ENCODE results near the gene EMID1. TPM values are rescaled to one million over a fixed set of nuclear protein-coding genes. Genes with fewer than 3 reads are reported as not detected.
A peak's percentile ranks its signal among the peaks of the same experiment; 100 is the strongest.

Gene EMID1
- total and polyA plus RNA-seq, 7 donors, result 0.13 to 1.3 (median 0.58) TPM

DNA sequence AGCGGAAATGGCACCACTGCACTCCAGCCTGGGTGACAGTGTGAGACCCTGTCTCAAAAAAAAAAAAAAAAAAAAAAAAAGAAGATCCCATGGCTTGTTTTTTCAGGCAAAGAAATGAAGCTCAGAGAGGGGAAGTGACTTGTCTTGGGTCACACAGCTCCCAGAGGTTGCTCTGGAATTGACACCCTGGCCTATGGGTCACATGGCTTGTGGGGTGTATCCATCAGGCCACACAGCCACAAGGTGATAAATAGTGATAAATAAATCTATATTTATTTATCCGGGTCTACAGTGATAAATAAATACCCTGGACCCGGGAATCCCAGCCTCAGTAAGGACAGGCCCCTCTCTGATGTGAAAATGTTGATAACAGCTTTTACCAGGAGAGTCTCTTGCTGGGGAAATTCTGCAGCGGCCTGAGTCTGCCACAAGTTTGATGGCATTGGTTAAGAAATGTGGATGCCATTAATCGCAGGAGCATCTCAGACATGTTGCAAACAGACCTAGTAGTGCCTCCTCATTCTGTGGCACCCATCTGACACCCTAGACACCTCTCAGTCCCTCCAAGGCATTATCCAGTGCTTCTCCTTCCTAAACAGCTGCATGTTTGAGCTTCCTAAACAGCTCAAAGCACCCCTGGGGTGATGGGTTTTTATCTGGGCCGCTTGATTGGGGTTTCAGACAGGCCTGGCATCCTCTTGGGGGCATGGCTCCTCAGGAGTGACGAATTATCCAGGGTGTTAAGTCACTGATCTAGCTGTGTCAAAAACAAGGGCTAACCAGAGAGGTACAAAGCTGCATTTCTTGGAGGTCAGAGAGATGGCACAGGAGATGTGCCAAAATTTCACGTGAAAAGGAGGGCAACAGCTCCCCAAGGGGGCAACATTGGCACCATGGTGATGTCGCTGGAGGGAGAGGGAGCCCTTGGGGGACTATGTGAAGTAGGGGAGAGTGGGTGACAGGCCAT lies 1.9 kb upstream of the EMID1 start:
- intact Hi-C loops (cut with DNase I), result no loop called here
- no peaks in the 10 kb centered on the region for H3K4me1 ChIP-seq
- no peaks in the 10 kb centered on the region for H3K9me3 ChIP-seq
- TF ChIP-seq, protein P1, sequence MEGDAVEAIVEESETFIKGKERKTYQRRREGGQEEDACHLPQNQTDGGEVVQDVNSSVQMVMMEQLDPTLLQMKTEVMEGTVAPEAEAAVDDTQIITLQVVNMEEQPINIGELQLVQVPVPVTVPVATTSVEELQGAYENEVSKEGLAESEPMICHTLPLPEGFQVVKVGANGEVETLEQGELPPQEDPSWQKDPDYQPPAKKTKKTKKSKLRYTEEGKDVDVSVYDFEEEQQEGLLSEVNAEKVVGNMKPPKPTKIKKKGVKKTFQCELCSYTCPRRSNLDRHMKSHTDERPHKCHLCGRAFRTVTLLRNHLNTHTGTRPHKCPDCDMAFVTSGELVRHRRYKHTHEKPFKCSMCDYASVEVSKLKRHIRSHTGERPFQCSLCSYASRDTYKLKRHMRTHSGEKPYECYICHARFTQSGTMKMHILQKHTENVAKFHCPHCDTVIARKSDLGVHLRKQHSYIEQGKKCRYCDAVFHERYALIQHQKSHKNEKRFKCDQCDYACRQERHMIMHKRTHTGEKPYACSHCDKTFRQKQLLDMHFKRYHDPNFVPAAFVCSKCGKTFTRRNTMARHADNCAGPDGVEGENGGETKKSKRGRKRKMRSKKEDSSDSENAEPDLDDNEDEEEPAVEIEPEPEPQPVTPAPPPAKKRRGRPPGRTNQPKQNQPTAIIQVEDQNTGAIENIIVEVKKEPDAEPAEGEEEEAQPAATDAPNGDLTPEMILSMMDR (IDR thresholded peaks at IDR 0.05), result no peak
- peaks cover 0 to 16% (median 9%) of the 10 kb centered on the region in 3 donors for H3K27me3 ChIP-seq (ENCODE audit: insufficient read depth in 3 of 3, low read length in 2 of 3)
- WGBS, 3 donors, result 75 to 80% (median 79%) methylated on average over 9 of the region's 9 CpGs
- H3K27ac ChIP-seq, result no peak overlapping the region
- no peak overlapping the region for H3K4me3 ChIP-seq
- no peak for ATAC-seq
- H3K36me3 ChIP-seq (ENCODE audit: insufficient read depth in 1 of 2, low read depth in 1 of 2), result no peaks in the 10 kb centered on the region
- no peak for DNase-seq

DNA sequence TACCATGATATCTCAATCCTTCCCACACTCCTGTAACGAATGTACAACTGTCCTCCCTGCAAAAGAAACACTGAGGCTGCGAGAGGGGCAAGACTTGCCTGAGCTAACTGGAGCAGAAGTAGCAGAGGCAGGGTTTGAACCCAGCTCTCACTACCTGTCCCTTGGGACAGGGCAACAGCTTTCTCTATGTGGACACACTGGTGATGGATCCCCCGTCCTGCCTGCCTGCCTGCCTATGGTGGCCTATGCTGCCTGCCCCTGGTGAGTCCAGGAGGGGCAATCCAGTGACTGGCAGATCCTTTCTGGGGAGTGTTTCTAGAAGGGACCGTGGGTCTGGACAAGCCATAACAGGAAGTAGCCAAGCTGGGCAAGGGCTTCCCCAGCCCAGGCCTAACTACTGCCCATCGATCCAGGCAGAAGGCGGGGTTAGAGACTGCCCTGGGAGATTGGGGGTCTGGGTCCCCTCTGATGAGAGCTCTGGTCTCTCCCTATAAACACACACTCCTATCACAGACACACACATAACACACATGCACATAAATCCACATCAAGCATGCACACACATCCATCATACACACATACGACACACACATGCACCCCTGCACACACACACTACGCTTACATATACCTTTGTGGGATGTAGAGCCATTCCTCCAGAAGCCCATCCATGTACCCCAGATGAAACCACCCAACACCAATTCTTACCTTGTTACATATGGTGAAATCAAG lies 1.1 kb upstream of the EMID1 start:
- no peak for DNase-seq
- Histone ChIP-seq H3K4me1 (no peaks in the 10 kb centered on the region), H3K27me3 (ENCODE audit: insufficient read depth in 3 of 3, low read length in 2 of 3) (peaks cover 0 to 16% (median 9%) of the 10 kb centered on the region in 3 donors), H3K4me3 (no peak overlapping the region), H3K27ac (no peak overlapping the region), H3K36me3 (ENCODE audit: insufficient read depth in 1 of 2, low read depth in 1 of 2) (no peaks in the 10 kb centered on the region), H3K9me3 (no peaks in the 10 kb centered on the region)
- intact Hi-C loops (cut with DNase I), result no loop called here
- TF ChIP-seq, protein P1 (IDR thresholded peaks at IDR 0.05), result no peak
- 80 to 83% (median 82%) methylated on average over 8 of the region's 8 CpGs for WGBS, 3 donors
- no peak for ATAC-seq

DNA sequence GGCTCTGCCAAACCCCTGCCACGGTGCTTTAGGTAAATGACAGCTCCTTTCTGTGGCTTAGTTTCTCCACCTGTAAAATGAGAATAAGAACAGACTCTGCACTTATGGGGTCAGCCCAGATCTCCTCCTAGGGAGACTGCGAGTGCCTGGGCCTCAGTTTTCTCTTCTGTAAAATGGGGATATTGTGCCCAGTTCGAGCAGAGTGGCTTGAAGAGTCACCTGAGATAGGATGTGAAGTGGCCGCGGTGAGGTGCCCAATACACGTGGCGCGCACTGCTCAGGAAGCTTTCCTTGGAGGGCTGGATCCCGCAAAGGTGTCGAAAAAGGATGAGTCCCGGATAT lies 473 bp upstream of the EMID1 start:
- Histone ChIP-seq H3K27me3 (ENCODE audit: insufficient read depth in 3 of 3, low read length in 2 of 3) (peaks cover 0 to 16% (median 9%) of the 10 kb centered on the region in 3 donors), H3K4me1 (no peaks in the 10 kb centered on the region), H3K4me3 (peak overlapping the region; percentile 47), H3K36me3 (ENCODE audit: insufficient read depth in 1 of 2, low read depth in 1 of 2) (no peaks in the 10 kb centered on the region), H3K9me3 (no peaks in the 10 kb centered on the region), H3K27ac (no peak overlapping the region)
- no peak for ATAC-seq
- DNase-seq, result no peak
- TF ChIP-seq, protein P1 (IDR thresholded peaks at IDR 0.05), result no peak
- WGBS, 3 donors, result 63 to 78% (median 75%) methylated on average over 11 of the region's 11 CpGs
- intact Hi-C loops (cut with DNase I), result no loop called here

DNA sequence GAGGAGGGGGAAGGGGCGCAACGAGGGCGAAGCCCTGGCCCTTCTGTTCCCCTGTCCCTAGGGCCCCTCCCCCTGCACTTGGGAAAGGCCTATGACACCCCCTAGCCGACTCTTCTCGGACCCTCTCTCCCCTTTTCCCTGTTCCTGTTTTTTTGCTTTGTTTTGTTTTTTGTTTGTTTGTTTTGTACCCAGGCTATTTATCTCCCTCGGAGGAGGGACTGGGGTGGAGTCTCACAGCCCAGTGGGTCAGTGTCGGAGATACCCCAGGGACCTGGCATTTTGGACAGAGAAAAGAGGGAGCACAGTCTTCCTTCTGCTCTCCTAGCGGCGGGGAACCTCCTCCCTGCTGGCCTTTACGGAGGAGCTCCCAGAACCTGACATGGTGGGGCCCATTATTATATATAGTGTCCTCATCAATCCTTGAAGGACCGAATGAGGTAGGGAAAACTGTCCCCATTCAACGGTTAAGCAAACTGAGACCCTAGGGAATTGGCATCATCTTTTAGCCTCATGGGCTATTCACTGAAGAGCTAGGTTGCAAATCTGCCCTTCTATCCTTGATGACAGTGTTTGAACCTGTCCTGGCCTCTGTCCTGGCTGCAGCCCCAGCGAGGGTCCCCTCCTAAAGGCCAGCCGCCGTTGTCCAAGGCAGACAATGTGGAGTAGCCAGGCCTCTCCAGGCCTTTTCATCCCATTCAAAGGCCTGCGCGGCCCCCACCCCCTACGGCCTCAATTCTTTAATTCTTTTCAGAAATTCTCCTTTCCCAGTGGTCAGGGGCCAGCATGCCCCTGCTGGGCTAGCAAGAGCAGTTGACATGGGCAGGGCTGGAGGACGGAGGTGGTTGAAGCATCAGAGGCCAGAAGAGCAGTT lies 911 bp downstream of the EMID1 start:
- no peaks in the 10 kb centered on the region for H3K36me3 ChIP-seq (ENCODE audit: insufficient read depth in 1 of 2, low read depth in 1 of 2)
- peaks cover 0 to 16% (median 9%) of the 10 kb centered on the region in 3 donors for H3K27me3 ChIP-seq (ENCODE audit: insufficient read depth in 3 of 3, low read length in 2 of 3)
- ATAC-seq (no peak), DNase-seq (no peak)
- WGBS, 3 donors, result 44 to 61% (median 54%) methylated on average over 16 to 19 of the region's 19 CpGs
- no peak overlapping the region for H3K27ac ChIP-seq
- intact Hi-C loops (cut with DNase I), result no loop called here
- peak overlapping the region; percentile 63 for H3K4me3 ChIP-seq
- H3K9me3 ChIP-seq, result no peaks in the 10 kb centered on the region
- TF ChIP-seq, protein P1 (IDR thresholded peaks at IDR 0.05), result no peak
- H3K4me1 ChIP-seq, result no peaks in the 10 kb centered on the region

All from psoas muscle (tissue), 8 donors.